ENCODE results near the gene SLC17A4. TPM values are rescaled to one million over a fixed set of nuclear protein-coding genes. Genes with fewer than 3 reads are reported as not detected.
A peak's percentile ranks its signal among the peaks of the same experiment; 100 is the strongest.

The SLC17A4 gene
- total and polyA plus RNA-seq, 2 of the 13 experiments (the other 11 are each of a cell fraction or from before 2014, with no cell fraction given) = 0.07 TPM; not detected in 1

- TF ChIP-seq ZNF407 (CRISPR knock-in tag; IDR thresholded peaks at IDR 0.05; ENCODE audit: not compliant biosample characterization) (no peak), CSRNP2 (CRISPR knock-in tag; conservative IDR thresholded peaks at IDR 0.05; ENCODE audit: low read depth) (no peak), NFYB (CRISPR knock-in tag; IDR thresholded peaks at IDR 0.05) (no peak), STAT6 (CRISPR knock-in tag; IDR thresholded peaks at IDR 0.05; ENCODE audit: borderline replicate concordance) (no peak), HOXA7 (CRISPR knock-in tag; IDR thresholded peaks at IDR 0.05) (no peak), ZNF33A (CRISPR knock-in tag; IDR thresholded peaks at IDR 0.05; ENCODE audit: borderline replicate concordance) (no peak), MED1 (CRISPR knock-in tag; IDR thresholded peaks at IDR 0.05) (peak; percentile 59; the same call in 1 of the 2 replicates), GPBP1L1 (CRISPR knock-in tag; IDR thresholded peaks at IDR 0.05) (no peak), ZC3H4 (CRISPR knock-in tag; IDR thresholded peaks at IDR 0.05; ENCODE audit: borderline replicate concordance) (no peak), ZNF710 (CRISPR knock-in tag; IDR thresholded peaks at IDR 0.05; ENCODE audit: borderline replicate concordance) (no peak), MYC (CRISPR knock-in tag; IDR thresholded peaks at IDR 0.05; ENCODE audit: borderline replicate concordance) (no peak), TEAD3 (CRISPR knock-in tag; optimal IDR thresholded peaks at IDR 0.05; ENCODE audit: borderline replicate concordance) (peak; percentile 61), ZNF614 (CRISPR knock-in tag; IDR thresholded peaks at IDR 0.05; ENCODE audit: borderline replicate concordance) (no peak)
These were observed 7.6 kb upstream of the SLC17A4 start (continued) for GRCh38 chr6:25746968-25747367.

All from HepG2 (cell line).